ENCODE measurements around the gene EEF1AKMT3. TPM values are rescaled to one million over a fixed set of nuclear protein-coding genes. Genes with fewer than 3 reads are reported as not detected.

The EEF1AKMT3 gene
- total and polyA plus RNA-seq, 9 of the 15 experiments (the other 6 are each of a cell fraction or from before 2014, with no cell fraction given), result 4.1 to 17.2 (median 7.9) TPM

DNA sequence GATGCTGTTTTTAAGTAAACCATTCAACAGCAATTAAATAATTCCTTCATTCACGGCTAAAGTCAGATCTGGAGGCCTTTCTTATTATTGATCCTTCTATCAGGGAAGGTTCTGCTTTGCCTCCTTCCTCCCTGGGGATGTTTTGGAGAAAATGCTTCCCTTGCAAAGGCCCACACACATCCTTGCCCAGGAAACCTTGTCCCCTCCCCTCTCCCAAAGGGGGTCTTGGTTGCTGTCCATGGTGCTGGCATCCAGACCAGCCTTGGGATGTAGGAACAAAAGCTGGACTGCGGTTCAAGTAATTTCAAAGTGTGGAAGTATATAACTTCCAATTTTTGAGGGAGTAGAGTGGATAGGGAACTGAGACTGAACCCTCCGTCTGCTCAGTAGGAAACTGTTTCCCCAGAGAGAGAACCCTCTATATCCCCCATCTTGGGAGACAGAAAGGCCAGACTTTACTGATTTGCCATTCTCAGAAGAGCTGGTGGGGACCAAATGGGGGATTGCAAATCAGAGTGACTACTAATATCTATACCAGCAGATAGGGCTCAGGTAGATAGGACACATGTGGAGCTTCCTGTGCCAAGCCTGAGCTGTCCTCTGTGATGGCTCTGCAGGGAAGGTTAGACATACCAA, 11.9 kb upstream of the EEF1AKMT3 start:
- no peaks in the 10 kb centered on the region for H3K9me3 ChIP-seq (replicated peaks; ENCODE audit: control insufficient read depth, insufficient read depth, low read depth, low read length)
- H3K9ac ChIP-seq (ENCODE audit: insufficient read depth in 1 of 2, low read depth in 2 of 2, low read length in 2 of 2), result no peak overlapping the region
- no TSS peak for BruUV-seq (replicated peaks)
- H3K4me3 ChIP-seq, result no peak overlapping the region
- no peak overlapping the region for H3K27ac ChIP-seq (ENCODE audit: extremely low read depth, low read depth, low read length)
- intact Hi-C loops (cut with micrococcal nuclease) (no loop called here), in situ Hi-C loops (cut with MboI) (no loop called here)
- H3K36me3 ChIP-seq (ENCODE audit: control insufficient read depth, insufficient read depth, low read length), result peaks cover 15% of the 10 kb centered on the region; the same call in 2 of the 3 replicates
- no peak for FAIRE-seq
- POLR2A ChIA-PET, result interaction anchor here (1.3 to 2.3 kb wide), 2 partner anchors 12 to 16 kb away, joined by 4 to 11 read pairs; partner anchors contain the start of genes EEF1AKMT3, METTL1 and TSPAN31
- H3K79me2 ChIP-seq (ENCODE audit: control insufficient read depth, insufficient read depth, low read length), result peaks cover 11% of the 10 kb centered on the region; the same call in 2 of the 3 replicates
- WGBS (ENCODE audit: insufficient coverage, low coverage, missing lambda C conversion rate), result 70% methylated on average over 3 of the region's 3 CpGs
- H4K20me1 ChIP-seq (replicated peaks; ENCODE audit: control insufficient read depth, insufficient read depth, low read length), result no peaks in the 10 kb centered on the region
- no peak overlapping the region for H2AFZ ChIP-seq (ENCODE audit: low read depth, low read length)
- no peak for ATAC-seq
- no peak for DNase-seq (ENCODE audit: extremely low read depth in 1 of 4, low spot score in 3 of 4)
- no peak overlapping the region for H3K4me2 ChIP-seq (ENCODE audit: insufficient read depth, low read length)
- CTCF ChIA-PET (ENCODE audit: low intra/inter-chr PET ratio), result no interaction called here
- no peaks in the 10 kb centered on the region for H3K9me1 ChIP-seq (ENCODE audit: control insufficient read depth, insufficient read depth, low read length)
- H3K4me1 ChIP-seq (replicated peaks in 1 of 2; ENCODE audit: control insufficient read depth in 2 of 2, insufficient read depth in 2 of 2, low read length in 2 of 2), result peaks cover 8 to 29% of the 10 kb centered on the region in 2 experiments; a peak in 4 of 5 replicates
- no peaks in the 10 kb centered on the region for H3K27me3 ChIP-seq (ENCODE audit: control insufficient read depth in 2 of 2, insufficient read depth in 2 of 2, low read length in 2 of 2)
- TF ChIP-seq REST (IDR thresholded peaks at IDR 0.05; ENCODE audit: borderline replicate concordance) (peak; percentile 96), REST (CRISPR knock-in tag; IDR thresholded peaks at IDR 0.05; ENCODE audit: low read depth) (peak; percentile 82), BMI1 (IDR thresholded peaks at IDR 0.05; ENCODE audit: low read length) (no peak), TFAM (CRISPR knock-in tag; conservative IDR thresholded peaks at IDR 0.05) (no peak), CREM (IDR thresholded peaks at IDR 0.05; ENCODE audit: low read depth) (no peak), ZBTB26 (CRISPR knock-in tag; IDR thresholded peaks at IDR 0.05) (no peak), ELF4 (CRISPR knock-in tag; IDR thresholded peaks at IDR 0.05) (no peak), TGIF2 (CRISPR knock-in tag; IDR thresholded peaks at IDR 0.05) (no peak), EHMT2 (IDR thresholded peaks at IDR 0.05) (peak; percentile 91), THRAP3 (IDR thresholded peaks at IDR 0.05; ENCODE audit: borderline replicate concordance) (no peak), ZBTB7A (IDR thresholded peaks at IDR 0.05; ENCODE audit: borderline replicate concordance, control insufficient read depth, low read depth, low read length) (peak; percentile 87)
- TF ChIP-seq, protein P1, sequence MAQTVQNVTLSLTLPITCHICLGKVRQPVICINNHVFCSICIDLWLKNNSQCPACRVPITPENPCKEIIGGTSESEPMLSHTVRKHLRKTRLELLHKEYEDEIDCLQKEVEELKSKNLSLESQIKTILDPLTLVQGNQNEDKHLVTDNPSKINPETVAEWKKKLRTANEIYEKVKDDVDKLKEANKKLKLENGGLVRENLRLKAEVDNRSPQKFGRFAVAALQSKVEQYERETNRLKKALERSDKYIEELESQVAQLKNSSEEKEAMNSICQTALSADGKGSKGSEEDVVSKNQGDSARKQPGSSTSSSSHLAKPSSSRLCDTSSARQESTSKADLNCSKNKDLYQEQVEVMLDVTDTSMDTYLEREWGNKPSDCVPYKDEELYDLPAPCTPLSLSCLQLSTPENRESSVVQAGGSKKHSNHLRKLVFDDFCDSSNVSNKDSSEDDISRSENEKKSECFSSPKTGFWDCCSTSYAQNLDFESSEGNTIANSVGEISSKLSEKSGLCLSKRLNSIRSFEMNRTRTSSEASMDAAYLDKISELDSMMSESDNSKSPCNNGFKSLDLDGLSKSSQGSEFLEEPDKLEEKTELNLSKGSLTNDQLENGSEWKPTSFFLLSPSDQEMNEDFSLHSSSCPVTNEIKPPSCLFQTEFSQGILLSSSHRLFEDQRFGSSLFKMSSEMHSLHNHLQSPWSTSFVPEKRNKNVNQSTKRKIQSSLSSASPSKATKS (CRISPR knock-in tag; IDR thresholded peaks at IDR 0.05), result no peak

Data from K562 (cell line).